Measurements from ENCODE around the gene APLP2.

DNA sequence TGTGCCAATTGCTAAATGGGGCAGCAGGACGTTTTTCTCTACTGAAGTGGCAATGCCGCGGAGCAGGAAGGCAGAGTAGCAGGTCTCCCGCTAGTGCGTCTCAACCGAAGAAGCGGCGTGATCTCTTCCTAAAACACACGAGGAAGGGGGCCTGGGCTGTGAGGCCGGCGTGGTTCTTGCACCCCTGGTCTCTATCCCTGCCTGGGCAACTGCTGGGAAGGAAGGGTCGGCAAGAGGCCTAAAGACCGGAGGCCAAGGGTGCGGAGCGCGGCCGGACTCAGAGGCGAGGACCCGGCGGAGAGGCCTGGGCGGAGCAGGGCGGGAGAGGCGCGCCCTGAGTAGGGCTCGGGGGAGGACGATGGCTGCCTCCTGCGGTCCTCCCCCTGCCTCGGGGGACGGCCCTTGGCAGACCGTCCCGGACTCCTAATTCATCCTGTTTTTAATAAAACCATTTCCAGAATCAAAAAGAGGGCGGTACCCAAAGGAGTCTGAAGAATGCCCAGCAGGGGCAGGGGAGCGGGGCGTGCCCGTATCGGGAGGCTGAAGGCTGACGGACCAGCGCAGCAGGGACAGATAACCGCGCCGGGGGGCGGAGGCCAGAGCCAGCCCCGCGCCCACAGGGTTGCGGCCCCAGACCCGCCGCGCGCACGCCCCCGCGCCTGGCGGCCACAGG, 572 bp upstream of the APLP2 start:
- TF ChIP-seq, protein P1, sequence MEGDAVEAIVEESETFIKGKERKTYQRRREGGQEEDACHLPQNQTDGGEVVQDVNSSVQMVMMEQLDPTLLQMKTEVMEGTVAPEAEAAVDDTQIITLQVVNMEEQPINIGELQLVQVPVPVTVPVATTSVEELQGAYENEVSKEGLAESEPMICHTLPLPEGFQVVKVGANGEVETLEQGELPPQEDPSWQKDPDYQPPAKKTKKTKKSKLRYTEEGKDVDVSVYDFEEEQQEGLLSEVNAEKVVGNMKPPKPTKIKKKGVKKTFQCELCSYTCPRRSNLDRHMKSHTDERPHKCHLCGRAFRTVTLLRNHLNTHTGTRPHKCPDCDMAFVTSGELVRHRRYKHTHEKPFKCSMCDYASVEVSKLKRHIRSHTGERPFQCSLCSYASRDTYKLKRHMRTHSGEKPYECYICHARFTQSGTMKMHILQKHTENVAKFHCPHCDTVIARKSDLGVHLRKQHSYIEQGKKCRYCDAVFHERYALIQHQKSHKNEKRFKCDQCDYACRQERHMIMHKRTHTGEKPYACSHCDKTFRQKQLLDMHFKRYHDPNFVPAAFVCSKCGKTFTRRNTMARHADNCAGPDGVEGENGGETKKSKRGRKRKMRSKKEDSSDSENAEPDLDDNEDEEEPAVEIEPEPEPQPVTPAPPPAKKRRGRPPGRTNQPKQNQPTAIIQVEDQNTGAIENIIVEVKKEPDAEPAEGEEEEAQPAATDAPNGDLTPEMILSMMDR (IDR thresholded peaks at IDR 0.05) = peak; percentile 7 to 45 (median 44)
- TF ChIP-seq POLR2A (IDR thresholded peaks at IDR 0.05) = no peak
